GM19467 (cell line): ENCODE results near the gene PRTFDC1.
"Not testable (repeated sequence)": the region's sequence is repeated elsewhere in the genome, so short reads cannot be mapped to it uniquely, and the experiment has no call there.

Experiments used
- ATAC-seq: cut with Tn5 transposase; IDR thresholded peaks from one replicate; pipeline ENCODE4 v1.9.1; 2021; ENCODE audit warnings: mild to moderate bottlenecking, moderate library complexity; ENCODE audit not compliant: unreplicated experiment

PRTFDC1 gene

DNA sequence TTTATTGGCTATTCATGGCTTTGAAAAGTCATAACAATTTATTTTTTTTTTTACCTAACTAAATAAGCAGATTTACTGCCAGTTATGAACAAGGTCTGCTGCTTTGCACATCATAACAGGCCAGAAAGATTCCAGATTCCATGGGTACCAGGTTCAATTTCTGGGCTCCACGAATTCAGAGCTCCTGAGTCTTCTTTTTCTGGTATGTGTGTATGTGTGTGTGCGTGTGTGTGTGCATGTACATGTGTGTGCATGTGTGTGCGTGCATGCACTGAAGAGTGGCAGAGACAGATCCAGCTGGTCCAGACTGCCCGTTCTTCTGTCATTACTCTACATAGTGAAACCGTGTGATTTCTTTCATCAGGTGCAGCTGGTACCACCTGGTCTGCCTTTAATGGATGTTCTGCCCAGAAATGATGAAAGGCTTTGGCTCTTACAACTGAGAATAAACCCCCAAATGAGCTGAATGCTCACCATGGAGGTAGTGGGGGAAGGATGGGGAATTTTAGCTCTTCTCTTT, 14.6 kb upstream of the PRTFDC1 start:
- no peak for ATAC-seq

DNA sequence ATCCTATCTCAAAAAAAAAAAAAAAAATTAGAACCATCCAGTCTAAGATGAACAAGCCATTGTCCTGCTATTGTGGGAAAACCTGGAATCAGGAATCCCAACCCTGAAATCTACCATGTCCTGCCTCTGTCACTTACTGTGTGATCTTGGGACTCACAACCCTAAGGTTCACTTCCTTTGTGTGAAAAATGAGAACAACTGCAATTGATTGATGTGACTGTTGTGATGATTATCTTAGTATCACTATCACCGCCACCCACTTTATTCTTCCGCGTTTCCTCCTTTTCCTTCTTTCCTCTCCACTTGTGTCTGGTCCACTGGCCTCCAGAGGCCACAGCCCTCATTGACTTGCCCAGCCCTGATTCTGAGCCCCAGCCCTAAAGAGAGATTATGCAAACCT, 12.6 kb upstream of the PRTFDC1 start:
- ATAC-seq, result no peak

DNA sequence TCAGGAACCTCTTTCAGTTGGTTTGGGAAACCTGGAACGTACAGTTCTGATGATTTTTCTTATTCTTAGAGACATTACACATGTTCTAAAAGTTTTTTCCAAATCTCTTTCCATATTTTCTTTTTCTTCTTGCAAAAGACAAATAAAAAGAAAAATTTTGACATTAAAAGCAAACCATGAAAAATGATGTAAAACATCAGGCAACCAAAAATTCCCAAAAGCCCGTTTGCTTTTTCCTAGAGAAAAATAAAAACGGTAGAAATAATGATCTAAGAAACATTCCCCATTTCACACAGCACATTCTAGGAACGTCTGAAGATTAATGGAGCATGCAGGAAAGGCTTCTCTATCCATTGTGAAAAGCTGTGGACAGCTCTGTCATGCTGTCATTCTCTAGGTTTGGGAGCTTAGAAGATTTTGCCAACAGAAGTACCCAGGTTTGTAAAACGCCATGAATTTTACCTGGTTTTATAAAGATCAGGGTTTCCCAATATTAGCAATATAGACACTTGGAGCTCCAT, 11.2 kb upstream of the PRTFDC1 start:
- no peak for ATAC-seq

DNA sequence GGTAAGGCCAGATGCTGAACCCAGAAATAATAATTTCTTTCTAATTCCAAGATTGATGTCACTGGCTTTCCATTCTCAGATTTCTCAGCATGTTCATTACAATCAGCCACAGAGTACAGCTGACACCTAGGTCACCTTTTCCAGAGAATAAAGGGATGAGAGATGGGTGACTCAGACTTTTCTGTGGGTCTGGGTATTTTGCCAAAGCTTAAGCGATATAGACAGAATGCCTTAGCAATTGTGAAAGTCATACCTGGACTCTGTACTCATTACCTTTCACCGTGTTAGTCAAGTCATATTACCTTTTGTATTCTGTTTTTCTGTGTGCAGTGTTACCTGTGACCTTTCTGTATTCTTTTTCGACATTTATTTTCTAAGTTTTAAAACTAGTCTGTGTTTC, 10.6 kb upstream of the PRTFDC1 start:
- no peak for ATAC-seq

DNA sequence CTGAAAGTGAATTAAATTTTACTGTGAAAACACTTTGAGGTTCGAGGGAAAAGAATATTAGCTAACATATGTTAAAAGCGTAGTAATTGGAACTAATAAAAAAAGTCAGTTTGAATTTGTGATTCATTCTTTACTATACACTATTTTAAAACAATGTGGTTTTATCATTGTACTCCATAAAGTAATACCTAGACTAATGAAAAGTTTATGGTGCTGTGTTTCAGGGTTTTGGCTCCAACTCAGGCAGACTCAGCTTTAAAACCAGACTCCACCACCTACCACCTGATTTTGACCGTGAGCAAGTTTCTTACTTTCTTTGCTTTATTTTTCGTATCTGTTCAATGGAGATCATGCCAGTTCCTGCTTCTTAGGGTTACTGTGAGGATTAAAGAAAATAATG, 9.2 kb upstream of the PRTFDC1 start:
- ATAC-seq, result no peak

DNA sequence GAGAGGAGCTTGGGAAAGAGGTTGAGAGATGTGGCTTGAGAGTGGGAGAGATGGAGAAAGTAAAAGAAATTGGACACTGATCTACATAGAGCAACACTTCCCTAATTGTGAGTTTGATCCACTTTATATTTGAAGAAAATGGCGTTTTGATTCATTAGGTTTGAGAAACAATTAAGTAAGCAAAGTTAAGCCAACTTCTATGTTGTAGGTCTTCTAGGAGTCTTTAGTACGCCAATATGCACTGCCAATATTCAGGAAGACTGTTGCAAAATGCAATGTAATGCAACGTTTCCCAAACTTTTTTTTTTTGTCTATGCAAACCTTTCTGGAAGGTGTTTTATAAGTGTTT, 7.0 kb upstream of the PRTFDC1 start:
- no peak for ATAC-seq

DNA sequence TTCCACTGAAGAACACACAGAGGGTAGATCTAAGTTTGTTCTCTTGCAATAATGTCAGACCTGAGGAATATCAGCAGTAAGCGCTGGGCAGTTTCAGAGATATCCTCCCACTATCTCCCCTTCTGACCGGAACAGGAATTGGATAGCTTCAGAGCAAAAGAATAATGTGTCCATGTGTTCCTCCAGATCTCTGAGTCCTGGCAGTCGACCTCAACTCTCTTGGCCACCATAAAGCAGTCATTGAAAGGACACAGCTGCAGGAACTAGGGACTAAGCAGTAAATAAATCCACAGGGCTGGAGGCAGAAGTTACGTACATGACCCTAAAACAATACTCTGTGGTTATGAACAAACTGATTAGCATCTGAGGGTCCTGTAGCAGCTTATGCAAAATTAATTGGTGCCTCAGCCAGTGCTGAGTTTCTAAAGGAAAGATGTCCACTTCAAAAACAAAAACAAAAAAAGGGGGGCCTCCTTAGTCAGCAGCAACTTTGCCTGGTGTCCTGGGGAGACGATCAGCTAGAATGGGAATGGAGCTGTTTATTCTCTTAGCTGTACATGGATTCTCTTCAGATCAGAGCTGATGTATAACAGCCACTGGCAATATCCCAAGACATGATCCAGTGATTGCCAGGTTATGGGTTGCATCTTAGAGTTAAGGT, 6.4 kb upstream of the PRTFDC1 start:
- ATAC-seq, result no peak

DNA sequence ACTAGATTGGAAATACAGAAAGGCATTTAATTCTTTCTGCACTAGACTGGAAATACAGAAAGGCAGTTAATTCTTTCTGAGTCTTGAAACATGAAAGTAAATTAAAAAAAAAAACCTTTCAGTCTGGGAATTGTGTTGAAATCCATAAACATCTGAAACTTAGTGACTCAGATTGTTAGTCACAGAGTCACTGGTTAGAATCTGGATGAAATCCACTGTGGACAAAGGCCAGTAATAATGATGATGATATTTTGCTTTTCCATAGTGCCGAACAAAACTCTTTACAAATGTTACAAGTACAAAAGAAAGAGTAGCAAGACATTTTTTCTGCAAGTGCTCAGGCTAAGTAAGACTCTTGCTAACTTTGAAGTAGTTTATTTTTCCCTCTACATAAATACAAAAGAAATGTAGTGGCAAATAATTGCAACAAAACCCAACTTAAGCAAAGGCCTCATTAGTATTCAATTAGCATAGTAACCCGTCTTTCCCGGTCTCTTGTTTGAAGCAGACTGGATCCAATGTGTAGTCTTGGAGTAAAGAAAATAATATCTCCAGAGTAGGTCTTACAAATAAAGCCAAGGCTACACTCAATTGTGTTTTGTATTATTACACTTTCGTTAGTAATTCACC, 5.8 kb upstream of the PRTFDC1 start:
- ATAC-seq, result no peak

DNA sequence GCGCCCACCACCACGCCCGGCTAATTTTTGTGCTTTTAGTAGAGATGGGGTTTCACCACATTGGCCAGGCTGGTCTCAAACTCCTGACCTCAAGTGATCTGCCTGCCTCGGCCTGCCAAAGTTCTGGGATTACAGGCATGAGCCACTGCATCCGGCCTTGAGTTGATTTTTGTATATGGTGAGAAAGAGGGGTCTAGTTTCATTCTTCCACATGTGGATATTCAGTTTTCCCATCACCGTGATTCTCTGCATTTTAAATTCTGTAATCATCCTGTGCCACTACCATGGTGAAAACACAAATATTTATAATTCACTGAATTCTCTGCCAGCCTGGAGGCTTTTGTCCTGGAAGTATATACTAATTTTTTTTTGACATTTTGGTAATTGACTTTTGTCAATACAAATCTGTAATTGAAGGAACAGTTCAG, 5.2 kb upstream of the PRTFDC1 start:
- not testable (repeated sequence) for ATAC-seq

DNA sequence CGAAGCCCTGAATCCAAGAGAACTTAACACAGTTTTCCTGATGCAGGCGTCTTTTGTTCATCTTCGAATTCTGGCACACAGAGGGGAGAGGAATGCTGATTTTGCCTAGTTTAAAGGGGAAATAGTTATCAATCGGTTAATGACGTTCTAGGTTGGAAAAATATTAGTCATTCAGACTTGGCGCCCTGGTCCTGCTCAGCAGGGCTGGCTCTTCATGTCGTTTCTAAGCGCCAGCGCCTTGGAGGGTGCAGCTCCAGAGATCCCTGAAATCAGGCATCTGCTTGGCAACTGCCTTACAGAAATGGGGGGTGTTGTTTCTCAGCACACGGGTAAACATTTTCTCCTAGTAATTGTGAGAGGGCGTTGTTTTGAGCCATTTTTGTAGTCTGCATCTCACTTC, 1.3 kb upstream of the PRTFDC1 start:
- ATAC-seq, result no peak

DNA sequence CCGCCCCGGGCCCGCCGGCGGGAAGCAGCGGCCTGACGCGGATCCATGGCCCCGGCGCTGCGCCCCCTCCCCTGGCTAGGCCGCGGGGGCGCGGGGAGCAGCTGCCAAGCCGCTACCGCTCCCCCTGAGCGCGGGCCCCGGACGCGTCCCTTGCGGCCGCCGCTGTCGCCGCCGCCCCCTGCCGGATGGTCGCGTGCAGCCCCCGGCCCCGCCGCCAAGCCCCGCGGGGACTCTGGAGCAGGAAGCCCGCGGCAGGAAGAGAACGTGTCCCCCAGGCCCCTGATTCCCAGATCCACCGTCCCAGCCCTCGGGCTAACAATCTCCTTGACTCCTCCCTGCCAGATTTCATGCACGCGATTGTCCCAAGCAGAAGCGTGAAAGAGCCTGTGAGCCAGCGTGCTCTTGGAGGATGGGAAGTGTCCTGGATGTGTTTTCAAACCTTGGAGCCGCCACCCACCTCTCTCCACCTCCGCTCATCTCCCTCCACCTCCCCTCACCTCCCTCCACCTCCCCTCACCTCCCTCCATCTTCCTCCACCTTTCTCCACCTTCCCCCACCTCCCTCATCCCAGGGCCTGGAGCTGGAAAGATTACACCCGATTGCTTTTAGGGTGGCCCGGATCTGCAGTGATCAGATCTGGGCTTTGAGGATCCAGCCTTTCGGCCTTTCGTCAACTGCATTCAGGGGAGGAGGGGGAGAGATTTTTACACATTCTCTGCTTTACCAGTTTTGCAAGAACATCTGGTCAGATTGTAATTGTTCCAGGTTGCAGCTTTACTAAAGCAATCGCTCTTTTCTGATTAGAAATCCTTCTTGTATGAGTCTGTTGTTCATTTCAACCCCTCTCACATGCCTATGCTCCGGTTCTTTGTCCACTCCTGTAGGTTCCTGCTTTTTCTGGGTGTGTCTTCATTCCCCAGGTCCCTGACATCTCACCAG, 570 bp upstream of the PRTFDC1 start:
- peak; percentile 59 for ATAC-seq

DNA sequence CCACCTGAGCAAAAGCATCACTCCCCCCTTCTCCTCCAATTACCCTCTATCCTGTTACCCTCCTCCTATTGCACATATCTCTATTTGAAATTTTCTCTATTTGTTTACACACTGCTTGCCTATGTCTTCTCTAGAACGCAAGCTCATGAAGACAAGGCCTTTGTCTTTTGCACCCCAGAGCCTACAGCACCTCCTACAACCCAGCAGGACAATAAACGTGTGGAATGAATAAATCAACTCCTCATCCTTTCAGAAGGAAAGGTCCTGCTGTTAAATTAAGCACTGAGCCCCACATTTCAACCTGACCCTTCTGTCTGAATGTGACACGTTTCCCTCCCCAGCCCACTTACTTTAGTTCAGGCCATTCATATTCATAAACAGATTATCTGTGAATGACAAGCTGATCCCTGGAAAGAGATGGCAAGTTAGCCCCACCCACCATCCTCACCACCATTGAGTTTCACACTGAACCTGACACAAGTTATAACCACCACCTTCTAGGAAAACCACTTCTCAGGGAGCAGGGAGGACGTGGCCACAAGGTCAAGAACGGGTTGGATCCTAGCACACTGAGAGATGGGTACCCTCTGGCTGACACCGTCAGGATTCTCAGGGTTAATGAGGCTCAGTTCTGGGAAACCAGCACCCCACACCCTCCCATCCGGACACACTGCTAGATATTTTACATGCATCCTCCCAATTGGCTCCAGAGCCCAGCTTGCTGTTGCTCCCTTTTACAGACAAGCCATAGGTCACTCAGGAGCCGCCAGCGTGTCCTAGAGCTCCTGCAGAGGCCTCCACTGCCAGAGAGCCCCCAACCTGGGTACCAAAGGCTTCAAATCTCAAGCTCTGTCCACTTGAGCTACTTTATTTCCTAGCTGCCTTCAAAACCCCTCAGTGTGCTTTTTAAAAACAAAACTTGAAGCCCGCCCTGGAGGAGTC, 934 bp downstream of the PRTFDC1 start:
- no peak for ATAC-seq

DNA sequence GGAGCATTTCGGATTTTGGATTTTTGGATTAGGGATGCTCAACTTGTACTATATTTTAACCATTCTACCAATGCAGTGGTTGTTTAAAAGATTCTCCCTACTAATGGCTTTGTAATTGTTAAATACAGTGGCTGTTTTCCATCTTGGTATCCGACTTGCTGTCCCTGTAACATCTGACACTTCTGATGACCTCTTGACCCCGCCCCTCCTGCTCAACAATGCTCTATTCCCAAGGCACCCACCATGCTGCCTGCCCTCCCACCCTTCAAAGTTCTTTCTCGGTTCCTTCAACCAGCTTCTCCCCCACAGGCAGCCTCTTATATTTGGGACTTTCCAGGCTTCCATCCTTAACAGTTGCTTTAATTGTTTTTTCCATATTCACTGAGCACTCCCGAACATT, 2.0 kb downstream of the PRTFDC1 start:
- no peak for ATAC-seq

DNA sequence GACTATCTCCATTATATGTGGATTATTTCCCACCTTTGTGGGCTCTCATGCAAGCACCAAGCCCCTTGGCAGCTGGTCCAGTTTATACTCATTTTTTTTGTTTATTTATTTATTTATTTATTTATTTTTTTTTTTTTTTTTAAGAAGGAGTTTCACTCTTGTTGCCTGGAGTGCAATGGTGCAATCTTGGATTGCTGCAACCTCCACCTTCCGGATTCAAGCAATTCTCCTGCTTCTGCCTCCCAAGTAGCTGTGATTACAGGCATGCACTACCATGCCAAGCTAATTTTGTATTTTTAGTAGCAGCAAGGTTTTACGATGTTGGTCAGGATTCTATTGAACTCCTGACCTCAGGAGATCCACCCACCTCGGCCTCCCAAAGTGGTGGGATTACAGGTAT, 2.8 kb downstream of the PRTFDC1 start:
- ATAC-seq, result no peak

DNA sequence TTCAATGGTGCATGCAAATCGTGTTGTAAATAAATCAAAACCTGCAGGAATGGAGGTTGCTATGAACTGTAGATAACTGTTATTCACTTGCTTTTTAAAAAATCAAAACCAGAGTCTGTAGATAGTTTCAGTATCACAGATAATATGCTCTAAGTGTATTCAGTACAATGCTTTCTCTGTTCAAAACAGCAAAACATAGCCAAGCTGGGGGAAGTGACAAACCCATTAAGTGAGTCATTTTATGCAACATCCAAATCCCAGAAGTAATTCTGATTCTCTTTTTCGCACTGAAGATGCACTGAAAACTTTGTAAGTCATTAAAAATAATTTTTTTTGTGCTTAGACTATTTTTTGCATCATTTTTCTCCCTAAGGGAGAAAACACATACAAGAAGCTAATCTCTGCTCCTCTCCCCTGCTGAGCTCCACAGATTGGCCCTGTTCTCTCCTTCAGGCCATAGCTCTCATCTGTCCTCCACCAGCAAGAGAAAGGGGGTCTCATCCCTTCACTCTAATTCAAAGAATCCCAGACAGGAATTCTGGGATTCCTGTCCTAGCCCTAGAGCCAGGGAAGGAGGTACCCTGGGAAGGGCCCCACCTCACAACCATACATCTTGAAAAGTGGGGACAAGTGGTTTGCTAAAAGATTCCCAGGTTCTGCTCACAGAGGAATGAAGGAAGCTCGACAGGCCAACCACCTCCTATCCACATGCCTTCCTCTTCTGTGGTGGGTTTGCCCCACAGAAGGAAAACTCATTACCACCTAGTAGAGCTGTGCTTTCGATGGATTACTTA, 4.9 kb downstream of the PRTFDC1 start:
- ATAC-seq, result no peak

DNA sequence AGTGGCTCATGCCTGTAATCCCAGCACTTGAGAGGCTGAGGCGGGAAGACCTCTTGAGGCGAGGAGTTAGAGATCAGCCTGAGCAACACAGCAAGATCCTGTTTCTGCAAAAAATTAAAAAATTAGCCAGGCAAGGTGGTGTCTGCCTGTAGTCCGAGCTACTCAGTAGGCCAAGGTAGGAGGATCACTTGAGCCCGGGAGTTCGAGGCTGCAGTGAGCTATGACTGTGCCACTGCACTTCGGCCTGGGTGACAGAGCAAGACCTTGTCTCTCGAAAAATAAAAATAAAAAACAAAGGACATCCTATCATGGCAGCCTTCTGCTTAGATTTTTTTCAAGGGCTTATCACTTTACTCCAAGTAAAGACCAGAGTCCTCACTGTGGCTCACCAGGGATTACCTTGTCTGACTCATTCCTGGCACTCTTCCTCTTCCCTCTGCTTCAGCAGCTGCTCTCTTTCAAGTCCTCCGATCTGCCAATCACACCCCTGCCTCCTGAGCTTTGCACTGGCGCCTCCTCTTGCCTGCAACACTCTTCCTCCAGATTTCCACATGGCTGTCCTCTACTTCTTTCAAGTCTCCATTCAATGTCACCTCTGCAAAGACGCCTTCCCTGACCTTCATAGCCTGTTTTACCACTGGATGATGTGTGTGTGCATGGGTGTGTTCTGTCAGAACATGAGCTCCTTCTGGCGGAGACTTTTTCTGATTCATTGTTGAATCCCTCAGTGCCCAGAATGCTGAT, 7.7 kb downstream of the PRTFDC1 start:
- ATAC-seq, result no peak

DNA sequence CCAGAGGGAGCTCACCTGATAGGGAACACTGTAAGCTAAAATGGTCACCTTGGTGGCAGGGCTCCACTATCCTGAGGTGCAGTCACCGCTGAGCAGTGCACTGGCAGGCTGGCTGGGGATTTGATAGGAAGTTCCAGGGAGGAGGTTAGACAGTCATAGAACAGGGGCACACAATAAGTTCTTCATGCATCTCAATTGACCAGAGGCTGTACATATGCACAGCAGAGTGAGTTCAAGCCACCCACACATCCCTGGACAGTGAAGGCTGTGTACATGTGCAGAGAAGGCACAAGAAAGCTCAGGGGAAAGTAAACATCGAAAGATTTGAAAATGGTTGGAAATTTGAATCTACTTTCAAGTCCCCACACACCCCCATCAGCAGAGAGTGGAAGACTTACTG, 13.9 kb downstream of the PRTFDC1 start:
- no peak for ATAC-seq

DNA sequence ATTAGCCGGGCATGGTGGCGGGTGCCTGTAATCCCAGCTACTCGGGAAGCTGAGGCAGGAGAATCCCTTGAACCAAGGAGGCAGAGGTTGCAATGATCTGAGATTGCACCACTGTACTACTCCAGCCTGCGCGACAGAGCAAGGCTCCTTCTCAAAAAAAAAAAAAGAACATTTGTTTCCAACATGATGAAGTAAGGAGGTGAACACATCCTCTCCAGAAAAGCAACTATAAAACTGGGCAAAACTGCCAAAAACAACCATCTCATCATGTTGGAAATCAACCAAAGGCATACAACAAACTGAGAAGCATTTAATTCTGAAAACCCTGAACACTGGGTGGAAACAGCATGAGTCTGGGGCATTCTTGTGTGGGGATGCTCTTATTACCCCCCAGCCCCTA, 14.3 kb downstream of the PRTFDC1 start:
- ATAC-seq, result no peak
